NCI-H1436 treated with DMSO at 0.1 percent for 48 hours (cell line): ENCODE data around the gene ELAVL1.

Experiments
- DNase-seq: peaks from one replicate; lab custom pipeline; 2025; lab: John Stamatoyannopoulos, UW

The ELAVL1 gene

GRCh38 chr19:7983995-7984837, 21.2 kb downstream of the ELAVL1 start:
- DNase-seq = no peak

DNA sequence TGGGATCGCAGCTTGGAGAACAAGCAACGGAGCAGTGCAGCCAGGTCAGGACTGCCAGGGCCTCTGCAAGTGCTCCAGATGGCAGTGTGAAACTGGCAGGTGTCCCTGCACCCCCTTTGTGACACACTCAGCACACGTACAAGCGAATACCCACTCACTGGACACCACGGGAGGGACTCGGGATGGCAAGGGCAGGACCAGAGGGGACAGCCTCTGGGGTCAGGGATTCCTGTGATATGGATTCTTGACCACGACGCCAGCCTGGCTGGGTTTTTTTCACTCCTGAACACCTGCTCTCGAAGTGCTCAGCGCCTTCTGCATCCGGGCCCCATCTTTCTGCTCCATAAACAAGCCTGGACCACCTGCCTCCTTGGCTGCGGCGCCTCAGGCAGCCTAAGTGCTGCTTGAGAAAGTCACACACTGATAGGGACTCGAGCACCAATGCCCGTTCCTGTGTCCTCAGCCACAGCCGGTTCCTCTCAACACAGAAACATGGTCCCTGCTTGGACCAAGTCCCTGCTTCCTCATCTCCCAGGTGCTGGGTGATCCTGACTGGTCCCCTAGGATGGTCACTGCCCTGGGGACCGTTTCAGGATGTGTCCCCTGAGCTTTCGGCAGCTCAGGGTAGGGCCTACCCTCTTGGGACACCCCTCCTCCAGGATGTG, 22.0 kb downstream of the ELAVL1 start:
- DNase-seq = no peak

DNA sequence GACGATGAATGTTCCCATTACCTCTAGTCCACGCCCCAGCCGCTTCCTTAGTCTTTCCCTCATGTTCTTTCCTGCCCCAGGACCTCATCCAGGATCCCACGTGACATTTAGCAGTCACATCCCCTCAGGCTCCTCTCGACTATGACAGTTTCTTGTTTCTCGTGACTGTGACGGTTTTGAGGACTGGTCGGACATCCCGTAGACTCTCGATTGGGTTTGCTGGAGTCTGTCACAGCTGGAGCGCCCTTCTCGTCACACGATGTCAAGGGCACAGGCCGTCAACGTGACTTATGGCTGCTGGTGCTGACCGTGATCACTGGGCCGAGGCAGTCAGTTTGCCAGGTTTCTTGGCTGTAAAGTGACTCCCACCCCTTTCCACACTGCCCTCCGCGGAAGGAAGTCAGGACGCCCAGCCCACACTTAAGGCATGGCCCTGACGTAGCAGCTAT, 22.8 kb downstream of the ELAVL1 start:
- no peak for DNase-seq

DNA sequence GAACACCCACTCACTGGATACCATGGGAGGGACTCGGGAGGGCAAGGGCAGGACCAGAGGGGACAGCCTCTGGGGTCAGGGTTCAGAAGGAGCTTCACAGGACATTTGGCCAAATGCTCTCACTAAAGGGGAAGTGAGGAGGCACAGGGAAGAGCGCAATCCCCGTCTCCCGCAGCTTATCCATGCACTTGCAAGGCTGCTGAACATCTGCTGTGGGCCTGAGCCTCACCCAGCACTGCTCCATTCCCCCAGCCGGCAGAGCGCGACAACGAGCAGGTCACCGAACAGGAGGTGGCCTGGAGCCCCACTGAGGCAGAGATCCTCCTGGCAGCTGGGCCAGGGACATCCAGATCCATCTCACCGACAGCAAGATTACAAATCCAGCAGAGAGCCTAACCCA, 23.3 kb downstream of the ELAVL1 start:
- no peak for DNase-seq

DNA sequence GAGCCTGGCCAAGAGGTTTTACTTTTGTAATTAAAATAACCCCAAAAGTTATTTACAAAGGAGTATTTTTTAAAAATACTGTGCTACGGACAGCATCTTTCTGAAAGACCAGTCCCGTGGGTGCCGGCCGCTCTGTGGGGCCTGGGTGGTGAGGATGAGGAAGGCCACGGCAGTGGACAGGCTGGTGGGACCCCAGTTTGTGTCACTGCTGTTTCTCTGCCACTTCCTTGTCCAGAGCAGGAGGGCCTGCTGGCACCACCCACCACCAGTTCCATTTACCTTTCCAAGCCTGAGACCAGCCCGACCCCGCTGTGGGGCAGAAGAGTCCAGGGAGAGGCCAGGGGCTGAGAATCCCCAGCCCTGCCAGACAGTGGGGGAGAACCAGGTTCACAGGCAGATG, 23.8 kb downstream of the ELAVL1 start:
- DNase-seq = no peak

DNA sequence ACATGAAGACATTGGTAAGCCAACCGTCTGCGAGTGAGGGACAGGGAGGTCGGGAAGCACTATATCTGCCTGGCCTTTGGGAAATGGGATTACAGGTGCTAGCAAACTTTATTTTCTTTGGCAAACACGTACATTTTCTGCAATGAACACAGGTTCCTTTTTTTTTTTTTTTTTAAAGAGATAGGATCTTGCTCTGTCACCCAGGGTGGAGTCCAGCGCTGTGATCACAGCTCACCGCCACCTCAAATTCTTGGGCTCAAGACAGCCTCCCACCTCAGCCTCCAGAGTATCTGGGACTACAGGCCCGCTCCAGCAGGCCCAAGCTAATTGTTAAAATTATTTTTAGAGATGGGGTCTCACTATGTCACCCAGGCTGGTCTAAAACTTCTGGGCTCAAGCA, 24.2 kb downstream of the ELAVL1 start:
- no peak for DNase-seq

DNA sequence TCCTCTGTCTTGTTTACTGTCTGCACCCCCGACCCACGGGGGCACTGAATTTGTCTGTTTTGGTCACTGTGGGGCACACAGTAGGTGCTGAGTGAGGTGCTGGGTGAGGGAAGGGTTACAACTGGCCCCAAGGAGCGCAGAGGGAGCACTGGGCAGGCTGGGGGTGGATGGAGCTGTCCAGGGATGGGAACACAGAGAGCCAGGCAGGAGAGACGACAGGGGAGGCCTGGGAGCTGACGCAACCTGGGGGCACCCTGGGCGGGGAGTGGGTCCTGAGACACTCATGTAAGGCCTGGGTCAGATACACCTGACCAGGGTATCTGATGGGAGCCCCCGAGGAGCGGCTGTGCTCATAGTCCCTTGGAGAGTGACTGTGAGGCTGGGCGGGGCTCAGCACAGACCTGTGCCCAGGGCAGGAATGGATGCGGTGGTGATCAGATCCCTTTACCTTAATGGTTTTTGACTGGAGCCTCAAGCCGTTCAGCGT, 24.8 kb downstream of the ELAVL1 start:
- DNase-seq = no peak

DNA sequence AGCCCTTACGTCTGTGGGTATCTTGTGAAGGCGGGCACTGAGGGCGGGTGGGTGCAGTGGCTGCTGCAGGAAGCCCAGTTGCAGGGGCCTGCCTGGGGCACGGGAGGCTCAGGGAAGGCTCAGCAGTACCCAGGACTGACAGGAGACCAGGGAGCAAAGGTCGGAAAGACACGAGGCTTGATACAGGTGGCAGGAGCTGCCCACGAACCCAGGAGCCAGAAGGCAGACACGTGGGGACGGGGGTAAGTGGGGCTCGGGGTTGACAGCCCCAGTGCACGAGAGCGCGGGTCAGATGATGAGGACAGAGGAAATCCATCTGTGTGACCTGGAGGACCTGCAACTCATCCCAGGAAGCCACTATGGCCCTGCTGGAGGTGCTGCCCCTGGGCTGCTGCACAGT, 25.3 kb downstream of the ELAVL1 start:
- no peak for DNase-seq

GRCh38 chr19:7979559-7979958, 25.9 kb downstream of the ELAVL1 start:
- DNase-seq = no peak

DNA sequence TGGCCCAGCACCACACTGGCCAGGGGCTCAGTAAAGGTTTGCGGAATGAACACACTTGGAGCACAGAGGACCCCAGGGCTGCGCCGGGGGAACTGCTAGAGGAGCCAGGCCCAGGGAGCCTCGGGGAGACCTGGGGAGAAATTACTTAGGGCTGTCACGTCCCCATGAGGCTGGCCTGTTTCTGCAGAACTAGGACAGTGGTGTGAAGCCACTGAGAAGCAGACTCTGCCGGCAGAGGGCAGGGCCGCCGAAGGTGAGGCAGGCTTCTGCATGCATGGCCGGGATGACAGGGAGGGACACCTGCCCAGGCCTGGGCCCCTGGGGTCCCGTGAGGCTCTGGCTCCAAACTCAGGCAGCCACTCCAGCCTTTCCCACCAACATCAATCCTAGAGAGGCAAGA, 26.4 kb downstream of the ELAVL1 start:
- no peak for DNase-seq

- DNase-seq = no peak
Measured at GRCh38 chr19:7978179-7978825, 27.1 kb downstream of the ELAVL1 start.

- DNase-seq = no peak
Measured at GRCh38 chr19:7977723-7978040, 27.8 kb downstream of the ELAVL1 start.

DNA sequence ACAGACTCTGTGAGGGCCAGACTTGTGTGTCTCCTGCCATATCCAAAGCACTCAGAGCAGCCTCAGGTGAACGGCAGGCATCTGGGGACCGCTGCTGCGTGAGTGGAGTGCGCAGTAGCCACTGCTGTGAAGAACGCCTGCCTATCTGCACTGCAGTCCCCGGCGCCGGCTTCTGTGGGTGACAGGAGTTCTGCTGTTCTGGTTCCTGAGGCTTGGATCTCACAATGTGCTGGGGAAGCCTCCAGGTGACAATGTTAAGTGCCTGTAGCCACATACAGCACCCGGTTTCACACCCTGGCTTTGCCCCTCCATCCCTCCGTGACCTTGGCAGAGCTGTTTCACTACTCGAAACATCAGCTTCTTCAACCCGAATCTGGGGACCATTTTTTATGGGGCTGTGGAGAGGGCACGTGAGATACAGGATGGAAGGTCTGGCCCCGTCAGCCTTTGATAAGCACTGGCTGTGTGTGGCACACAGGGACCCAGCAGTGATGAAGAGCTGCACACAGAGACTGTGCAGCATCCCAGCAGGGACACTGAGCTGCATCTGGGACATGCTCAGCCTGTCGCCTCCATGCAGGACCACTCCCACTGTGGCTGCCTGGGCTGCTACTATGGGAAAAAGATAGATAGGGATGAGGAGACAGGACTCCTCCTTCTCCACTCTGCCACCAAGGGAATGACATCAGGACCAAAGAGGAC, 28.3 kb downstream of the ELAVL1 start:
- DNase-seq = no peak

GRCh38 chr19:7976461-7976860, 29.0 kb downstream of the ELAVL1 start:
- no peak for DNase-seq

GRCh38 chr19:7975037-7975436, 30.4 kb downstream of the ELAVL1 start:
- DNase-seq = no peak

- no peak for DNase-seq
Measured at GRCh38 chr19:7973883-7974282, 31.6 kb downstream of the ELAVL1 start.

DNA sequence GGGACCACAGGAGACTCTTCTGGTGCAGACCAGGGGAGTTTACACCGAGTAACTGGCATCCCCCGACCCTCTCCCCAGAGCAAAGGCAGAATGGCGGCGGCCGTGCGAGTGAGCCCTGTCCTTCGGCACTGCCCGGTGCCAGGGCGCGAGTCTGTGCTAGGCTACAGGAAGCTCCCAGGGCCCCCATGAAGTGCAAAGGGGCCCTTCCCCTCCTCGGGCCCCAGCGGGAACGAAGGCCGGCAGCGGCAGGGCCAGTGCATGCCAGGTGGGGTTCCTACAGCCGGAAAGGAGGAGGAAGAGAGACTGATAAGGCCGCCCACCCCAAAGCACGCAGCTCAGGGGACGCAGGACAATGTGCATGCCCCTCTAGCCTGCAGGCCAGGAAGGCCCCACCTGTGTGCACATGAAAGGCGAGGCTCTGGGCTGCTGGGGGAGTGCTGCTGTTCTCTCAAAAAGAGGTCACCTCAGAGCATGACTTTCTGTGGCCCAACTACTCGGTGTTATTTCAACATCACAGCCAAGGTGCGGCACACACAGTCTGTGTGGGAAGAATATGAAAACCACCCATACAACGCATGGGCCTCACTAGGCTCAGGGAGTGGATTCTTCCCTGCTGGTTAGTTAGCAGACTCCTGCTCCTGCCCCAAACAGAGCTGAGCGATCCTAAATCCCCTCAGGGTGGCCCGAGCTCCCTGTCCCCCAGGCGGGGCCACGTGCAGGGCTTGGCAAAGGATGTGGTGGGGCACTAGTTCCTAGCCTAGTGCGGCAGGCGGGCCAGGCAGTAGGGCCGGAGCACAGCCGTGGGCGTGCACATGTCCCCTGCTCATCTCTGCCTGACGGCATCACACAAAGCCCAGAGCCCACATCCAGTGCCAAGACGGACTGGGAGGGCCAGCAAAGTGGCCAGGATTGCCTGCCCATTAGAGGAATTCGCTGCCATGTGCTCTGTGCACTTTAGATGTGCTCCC, 33.6 kb downstream of the ELAVL1 start:
- DNase-seq = no peak

DNA sequence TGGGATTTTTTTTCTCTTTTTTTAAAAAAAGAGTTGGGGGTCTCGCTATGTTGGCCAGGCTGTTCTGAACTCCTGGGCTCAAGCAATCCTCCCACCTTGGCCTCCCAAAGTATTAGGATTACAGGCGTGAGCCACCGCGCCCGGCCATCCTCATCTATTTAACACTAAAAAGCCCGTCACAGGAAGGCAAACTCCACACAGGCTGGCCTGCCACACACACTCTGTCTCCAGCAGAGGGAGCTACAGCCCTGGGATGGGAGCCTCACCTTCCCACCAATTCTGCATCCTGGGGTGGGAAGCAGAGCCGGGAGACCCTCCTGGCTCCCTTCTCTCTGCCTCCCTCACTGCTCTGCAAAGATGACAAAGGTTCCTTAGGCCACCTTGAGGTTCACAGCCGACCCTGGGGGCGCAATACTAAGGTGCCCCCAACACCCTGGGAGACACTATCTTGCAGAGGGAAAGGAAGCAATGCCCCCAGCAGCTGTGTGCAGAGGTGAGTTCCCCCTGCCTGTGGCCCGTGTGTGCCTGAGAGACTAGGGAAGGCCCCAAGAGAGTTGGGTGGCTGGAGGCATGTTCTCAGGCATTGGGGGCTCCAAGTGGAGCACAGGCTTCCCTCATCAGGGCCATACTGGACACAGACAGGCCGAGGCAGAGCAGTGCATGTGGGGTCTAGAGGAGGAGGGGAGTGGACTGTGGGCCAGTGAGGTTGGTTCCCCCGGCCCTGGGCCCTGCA, 34.6 kb downstream of the ELAVL1 start:
- no peak for DNase-seq

DNA sequence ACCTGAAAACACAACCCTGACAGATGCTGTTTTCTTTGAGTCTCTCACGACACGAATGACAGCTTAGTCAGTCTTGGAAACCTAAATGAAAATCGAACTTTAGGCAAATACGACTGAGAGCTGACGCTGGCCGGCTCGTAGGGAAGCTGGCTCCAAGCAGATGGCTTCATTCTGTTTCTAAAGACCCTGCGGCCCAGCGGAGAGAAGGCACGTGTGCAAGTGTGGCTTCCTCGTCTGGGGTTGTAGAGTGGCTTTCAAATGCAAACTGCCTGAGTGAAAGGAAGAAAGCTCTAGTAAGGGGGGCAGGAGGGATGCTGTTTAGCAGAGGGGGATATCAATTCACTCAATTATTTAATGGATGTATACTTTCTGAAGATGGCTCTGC, 35.9 kb downstream of the ELAVL1 start:
- no peak for DNase-seq

DNA sequence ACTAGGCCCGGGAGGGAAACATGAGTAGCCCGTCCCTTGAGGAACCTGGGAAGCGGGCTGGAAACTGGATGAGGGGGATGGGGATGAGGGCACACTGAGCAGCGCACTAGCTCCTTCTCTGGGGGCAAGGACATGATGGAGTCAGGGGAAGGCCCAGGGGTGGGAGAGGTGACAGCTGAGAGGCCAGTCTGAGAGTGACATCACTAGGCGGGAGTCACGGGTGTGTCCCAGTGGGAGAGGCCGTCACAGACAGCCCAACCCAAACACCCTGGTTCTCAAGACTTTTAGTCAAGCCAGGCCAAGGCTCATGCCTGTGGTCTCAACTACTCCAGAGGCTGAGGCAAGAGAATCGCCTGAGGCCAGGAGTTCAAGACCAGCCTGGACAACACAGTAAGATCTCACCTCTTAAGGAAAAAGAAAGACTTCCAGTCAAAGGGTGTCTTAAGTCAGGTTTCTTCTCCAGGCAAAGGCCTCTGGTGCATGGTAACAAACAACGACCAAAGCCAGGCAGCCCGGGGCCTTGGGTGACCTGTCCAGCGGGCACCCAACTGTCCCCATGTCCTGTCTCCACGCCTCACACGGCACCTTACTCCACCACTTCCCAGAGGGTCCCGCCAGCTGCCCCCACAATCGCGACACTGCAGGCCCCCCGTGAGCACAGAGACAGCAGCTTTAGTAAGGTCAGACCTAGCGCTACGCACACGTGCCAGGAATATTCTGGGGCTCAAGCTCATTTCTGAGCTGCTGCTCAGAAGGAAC, 36.5 kb downstream of the ELAVL1 start:
- no peak for DNase-seq
